H1 (cell line): ENCODE data around the gene SYDE2. TPM values are rescaled to one million over a fixed set of nuclear protein-coding genes. Genes with fewer than 3 reads are reported as not detected.

Experiments
- CHD7 ChIP-seq: fragments of 300-600 bp; sonication (generic); IDR thresholded peaks from 2 replicates; pipeline ENCODE4 v1.7.1; 2012; ENCODE audit warnings: low read length, moderate library complexity, mild to moderate bottlenecking, inconsistent platforms; ENCODE audit not compliant: insufficient replicate concordance
- EGR1 ChIP-seq: IDR thresholded peaks from 2 replicates; pipeline ENCODE4 v1.6.1; 2011; ENCODE audit warnings: low read depth, low read length, borderline replicate concordance
- polyA plus RNA-seq, 7 experiments: library from polyadenylated mRNA; depleted of rRNA in 3 of 7; stranded (reverse) in 5 of 7; unstranded in 2 of 7; fragments of >200 nt in 5 of 7; fragments of 200-250 nt in 2 of 7; gene quantifications; 1 replicate in 5 of 7; 2 replicates in 1 of 7; 4 replicates in 1 of 7; pipeline versions ENCODE4 v1.2.1 to v1.2.3, GENCODE V29; 2011 to 2013; ENCODE audit warnings: missing spikeins in 2 of 7, mixed read lengths in 2 of 7
- total RNA-seq: library from RNA; stranded (reverse); fragmentation: NEBNext Ultra II Directional; extraction: Animal tissue kit (Norgen Biotek cat#: 25700); gene quantifications from 2 replicates; pipeline ENCODE4 v1.2.1, GENCODE V29; 2021

The SYDE2 gene
- total and polyA plus RNA-seq, 2 of the 8 experiments (the other 6 are each of a cell fraction or from before 2014, with no cell fraction given): 1.6 to 14.6 TPM

DNA sequence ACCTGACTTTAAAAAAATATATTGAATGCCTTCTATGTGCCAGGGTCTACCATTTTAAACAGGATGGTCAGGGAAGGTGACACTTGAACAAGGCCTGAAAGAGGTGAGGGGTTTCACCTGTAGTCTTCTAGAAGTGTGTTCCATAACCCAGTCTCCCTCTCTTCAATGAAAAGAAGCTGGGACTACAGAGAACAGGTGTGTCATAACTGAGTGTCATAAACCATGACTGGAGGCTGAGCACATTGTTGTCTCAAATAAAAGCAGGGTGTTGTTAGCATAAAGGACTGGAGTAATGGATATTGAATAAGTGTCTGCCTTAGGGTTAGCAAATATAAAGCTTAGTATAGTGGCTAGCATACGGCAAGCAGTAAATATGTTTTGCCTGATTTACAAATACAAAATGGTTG lies 65.4 kb downstream of the SYDE2 start (continued):
- TF ChIP-seq CHD7: no peak
- TF ChIP-seq EGR1: no peak
